ELR (cell line): ENCODE data around the gene CDK2AP2.
"Not testable (repeated sequence)": the region's sequence is repeated elsewhere in the genome, so short reads cannot be mapped to it uniquely, and the experiment has no call there.

Experiments used
- DNase-seq: peaks from one replicate; pipeline ENCODE4 v3.0.0-alpha.2; 2015; ENCODE audit warnings: low read depth

The CDK2AP2 gene

GRCh38 chr11:67507864-67508485, at the start of gene CDK2AP2:
Gene CDK2AP2 (minus strand): TSS chr11:67508162. CDS start chr11:67508082, 80 bp downstream.
- peak; percentile 100 for DNase-seq

- DNase-seq = no peak
These were observed 48.3 kb upstream of the CDK2AP2 start for GRCh38 chr11:67556244-67556643.

GRCh38 chr11:67551697-67552096, 43.7 kb upstream of the CDK2AP2 start:
- not testable (repeated sequence) for DNase-seq

- no peak for DNase-seq
These were observed 43.2 kb upstream of the CDK2AP2 start for GRCh38 chr11:67551127-67551526.

- no peak for DNase-seq
These were observed 40.7 kb upstream of the CDK2AP2 start for GRCh38 chr11:67548555-67549110.

- not testable (repeated sequence) for DNase-seq
These were observed 40.1 kb upstream of the CDK2AP2 start for GRCh38 chr11:67548112-67548511.

GRCh38 chr11:67545280-67545679, 37.3 kb upstream of the CDK2AP2 start:
- no peak for DNase-seq

- no peak for DNase-seq
These were observed 36.8 kb upstream of the CDK2AP2 start for GRCh38 chr11:67544616-67545242.

GRCh38 chr11:67543585-67543984, 35.6 kb upstream of the CDK2AP2 start:
- DNase-seq = no peak

GRCh38 chr11:67542971-67543370, 35.0 kb upstream of the CDK2AP2 start:
- DNase-seq = no peak

GRCh38 chr11:67542169-67542568, 34.2 kb upstream of the CDK2AP2 start:
- DNase-seq = no peak

- DNase-seq = no peak
These were observed 33.2 kb upstream of the CDK2AP2 start for GRCh38 chr11:67541198-67541597.

GRCh38 chr11:67539550-67539949, 31.6 kb upstream of the CDK2AP2 start:
- no peak for DNase-seq

GRCh38 chr11:67538823-67539505, 31.0 kb upstream of the CDK2AP2 start:
- DNase-seq = no peak

GRCh38 chr11:67538306-67538705, 30.3 kb upstream of the CDK2AP2 start:
- peak; percentile 10 for DNase-seq

- no peak for DNase-seq
These were observed 27.6 kb upstream of the CDK2AP2 start for GRCh38 chr11:67535561-67535960.

GRCh38 chr11:67534070-67534679, 26.2 kb upstream of the CDK2AP2 start:
- peak; percentile 36 for DNase-seq

- no peak for DNase-seq
These were observed 24.9 kb upstream of the CDK2AP2 start for GRCh38 chr11:67532889-67533288.

GRCh38 chr11:67530282-67530592, 22.3 kb upstream of the CDK2AP2 start:
- DNase-seq = no peak

- DNase-seq = no peak
These were observed 20.4 kb upstream of the CDK2AP2 start for GRCh38 chr11:67528376-67528775.

GRCh38 chr11:67525275-67525976, 17.5 kb upstream of the CDK2AP2 start:
- no peak for DNase-seq

GRCh38 chr11:67524480-67524808, 16.5 kb upstream of the CDK2AP2 start:
- no peak for DNase-seq
